ENCODE data around the gene SHROOM1. TPM values are rescaled to one million over a fixed set of nuclear protein-coding genes. Genes with fewer than 3 reads are reported as not detected.

Gene SHROOM1
- total and polyA plus RNA-seq, 2 of the 8 experiments (the other 6 are each of a cell fraction or from before 2014, with no cell fraction given) = 3.9 to 5.2 TPM

DNA sequence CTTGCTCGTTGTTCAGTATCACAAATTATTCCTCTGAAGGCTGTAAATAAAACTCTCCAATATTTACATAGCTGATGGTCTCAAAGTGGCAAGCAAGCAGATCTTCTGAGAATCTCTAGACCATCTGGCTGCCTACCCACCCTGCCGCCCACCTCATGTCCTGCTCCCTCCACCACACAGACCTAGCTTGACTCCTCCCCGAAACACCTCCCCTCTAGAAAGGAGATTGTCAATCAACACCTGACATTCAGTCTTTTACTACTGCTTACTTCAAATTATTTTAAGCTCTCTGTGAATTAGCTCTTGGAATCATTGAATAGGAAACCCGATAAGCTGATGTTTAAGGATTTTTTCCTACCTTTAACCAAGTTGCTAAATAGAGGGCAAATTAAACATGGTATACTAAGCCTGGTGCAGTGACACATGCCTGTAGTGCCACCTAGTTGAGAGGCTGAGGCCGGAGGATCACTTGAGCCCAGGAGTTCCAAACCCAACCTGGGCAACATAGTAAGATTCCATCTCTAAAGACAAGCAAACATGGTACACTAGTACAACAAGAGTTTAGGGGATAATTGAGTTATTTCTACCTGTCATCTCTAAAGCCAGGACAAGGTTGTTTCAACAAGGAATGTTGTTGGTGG is 28.3 kb downstream of the SHROOM1 start:
- Histone ChIP-seq H3K14ac (ENCODE audit: insufficient read length) (no peak overlapping the region), H2AK5ac (ENCODE audit: low read depth, low read length) (no peak overlapping the region), H2BK15ac (ENCODE audit: low read length) (no peak overlapping the region), H2BK120ac (replicated peaks; ENCODE audit: low read depth, low read length) (no peak overlapping the region), H2BK12ac (ENCODE audit: low read depth, low read length) (no peak overlapping the region), H3K79me2 (ENCODE audit: control insufficient read depth in 1 of 2, insufficient read depth in 2 of 2, low read length in 2 of 2) (no peaks in the 10 kb centered on the region), H4K8ac (ENCODE audit: extremely low read depth, insufficient read depth, low read length) (no peak overlapping the region), H4K91ac (replicated peaks; ENCODE audit: insufficient read length, low read length) (no peak overlapping the region), H3K9ac (replicated peaks in 1 of 4; ENCODE audit: extremely low read depth in 1 of 4, low read depth in 3 of 4, low read length in 3 of 4) (no peak overlapping the region), H3K4me3 (ENCODE audit: extremely low read depth in 1 of 4, insufficient read depth in 2 of 4, low read depth in 3 of 4, low read length in 4 of 4) (no peak overlapping the region), H2AFZ (ENCODE audit: low read length) (no peak overlapping the region), H3K36me3 (ENCODE audit: control insufficient read depth in 2 of 4, insufficient read depth in 4 of 4, low read length in 3 of 4) (no peaks in the 10 kb centered on the region), H3K23me2 (ENCODE audit: low read depth, low read length) (peaks cover 2% of the 10 kb centered on the region; the same call in 1 of the 2 replicates), H3K27ac (ENCODE audit: low read depth, low read length) (no peak overlapping the region), H3K56ac (replicated peaks; ENCODE audit: insufficient read length, low read depth, low read length) (peak overlapping the region; percentile 26), H3K23ac (ENCODE audit: insufficient read length) (no peak overlapping the region), H2BK5ac (ENCODE audit: low read depth, low read length) (no peak overlapping the region), H3K4me2 (ENCODE audit: insufficient read depth in 1 of 2, low read depth in 2 of 2, low read length in 2 of 2) (no peak overlapping the region), H2BK20ac (ENCODE audit: low read length) (no peak overlapping the region), H3K79me1 (ENCODE audit: low read depth, low read length) (no peaks in the 10 kb centered on the region), H3K4ac (replicated peaks; ENCODE audit: insufficient read length, low read depth, low read length) (no peak overlapping the region), H4K20me1 (replicated peaks in 1 of 2; ENCODE audit: control insufficient read depth in 1 of 2, insufficient read depth in 2 of 2, low read length in 2 of 2) (no peaks in the 10 kb centered on the region), H4K5ac (ENCODE audit: insufficient read length, low read depth, low read length) (no peak overlapping the region), H3K4me1 (replicated peaks in 1 of 4; ENCODE audit: control insufficient read depth in 3 of 4, insufficient read depth in 4 of 4, low read length in 3 of 4) (peaks cover 0 to 3% (median 1%) of the 10 kb centered on the region in 4 experiments; a peak in 5 of 7 replicates), H3K9me3 (ENCODE audit: insufficient read depth in 2 of 2, low read depth in 1 of 2, low read length in 1 of 2) (no peaks in the 10 kb centered on the region), H3K18ac (ENCODE audit: extremely low read depth, low read length) (no peak overlapping the region), H3K27me3 (replicated peaks in 1 of 4; ENCODE audit: control insufficient read depth in 3 of 4, extremely low read depth in 1 of 4, insufficient read depth in 3 of 4, low read length in 3 of 4) (peaks cover 0 to 1% (median 0%) of the 10 kb centered on the region in 4 experiments; a peak in 1 of 7 replicates)
- ChIA-PET CTCF (ENCODE audit: partially characterized antibody) (interaction anchor here (0.6 to 3.1 kb wide), 16 partner anchors 9 to 682 kb away, joined by 3 to 19 read pairs (median 5); partner anchors contain the start of genes CCNI2 and SOWAHA), POLR2A (ENCODE audit: partially characterized antibody) (interaction anchor here (1.7 kb wide), 1 partner anchor 22 kb away, joined by 4 read pairs; no protein-coding TSS in a partner anchor)
- DNase-seq (ENCODE audit: low read depth in 1 of 2, low spot score in 2 of 2) = no peak
- no peak for FAIRE-seq
- WGBS, 2 experiments (ENCODE audit: extremely low coverage in 1 of 2, insufficient coverage in 1 of 2, insufficient read length in 1 of 2, insufficient replicate concordance in 2 of 2, low coverage in 1 of 2, low lambda C conversion rate in 2 of 2, missing lambda C conversion rate in 1 of 2) = 87% methylated on average over 5 of the region's 5 CpGs; no CpG with 5 or more reads in 1 of the 2 experiments
- TF ChIP-seq POLR2AphosphoS5 (IDR thresholded peaks at IDR 0.05; ENCODE audit: low read depth, low read length) (no peak), SP4 (IDR thresholded peaks at IDR 0.05; ENCODE audit: low read length) (no peak), RNF2 (IDR thresholded peaks at IDR 0.05; ENCODE audit: borderline replicate concordance, low read depth, low read length, missing control alignments, poor library complexity, severe bottlenecking) (no peak), RAD21 (IDR thresholded peaks at IDR 0.05 in 1 of 2, conservative IDR thresholded peaks at IDR 0.05 in 1 of 2; ENCODE audit: low read depth in 2 of 2, low read length in 2 of 2) (peak; percentile 22 to 41; a peak in 2 of 4 replicates), EGR1 (IDR thresholded peaks at IDR 0.05; ENCODE audit: borderline replicate concordance, low read depth, low read length) (no peak), KDM1A (IDR thresholded peaks at IDR 0.05; ENCODE audit: borderline replicate concordance, low read length) (no peak)
- TF ChIP-seq, protein P1, sequence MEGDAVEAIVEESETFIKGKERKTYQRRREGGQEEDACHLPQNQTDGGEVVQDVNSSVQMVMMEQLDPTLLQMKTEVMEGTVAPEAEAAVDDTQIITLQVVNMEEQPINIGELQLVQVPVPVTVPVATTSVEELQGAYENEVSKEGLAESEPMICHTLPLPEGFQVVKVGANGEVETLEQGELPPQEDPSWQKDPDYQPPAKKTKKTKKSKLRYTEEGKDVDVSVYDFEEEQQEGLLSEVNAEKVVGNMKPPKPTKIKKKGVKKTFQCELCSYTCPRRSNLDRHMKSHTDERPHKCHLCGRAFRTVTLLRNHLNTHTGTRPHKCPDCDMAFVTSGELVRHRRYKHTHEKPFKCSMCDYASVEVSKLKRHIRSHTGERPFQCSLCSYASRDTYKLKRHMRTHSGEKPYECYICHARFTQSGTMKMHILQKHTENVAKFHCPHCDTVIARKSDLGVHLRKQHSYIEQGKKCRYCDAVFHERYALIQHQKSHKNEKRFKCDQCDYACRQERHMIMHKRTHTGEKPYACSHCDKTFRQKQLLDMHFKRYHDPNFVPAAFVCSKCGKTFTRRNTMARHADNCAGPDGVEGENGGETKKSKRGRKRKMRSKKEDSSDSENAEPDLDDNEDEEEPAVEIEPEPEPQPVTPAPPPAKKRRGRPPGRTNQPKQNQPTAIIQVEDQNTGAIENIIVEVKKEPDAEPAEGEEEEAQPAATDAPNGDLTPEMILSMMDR (IDR thresholded peaks at IDR 0.05; ENCODE audit: control extremely low read depth in 1 of 3, insufficient read depth in 1 of 3, low read depth in 1 of 3, low read length in 3 of 3) = peak in 2 of 3 experiments; percentile 9 to 13; a peak in 2 of 4 replicates

All from H1 (cell line).